ENCODE measurements around the gene FADS2.
"Not testable (repeated sequence)": the region's sequence is repeated elsewhere in the genome, so short reads cannot be mapped to it uniquely, and the experiment has no call there.

The FADS2 gene

DNA sequence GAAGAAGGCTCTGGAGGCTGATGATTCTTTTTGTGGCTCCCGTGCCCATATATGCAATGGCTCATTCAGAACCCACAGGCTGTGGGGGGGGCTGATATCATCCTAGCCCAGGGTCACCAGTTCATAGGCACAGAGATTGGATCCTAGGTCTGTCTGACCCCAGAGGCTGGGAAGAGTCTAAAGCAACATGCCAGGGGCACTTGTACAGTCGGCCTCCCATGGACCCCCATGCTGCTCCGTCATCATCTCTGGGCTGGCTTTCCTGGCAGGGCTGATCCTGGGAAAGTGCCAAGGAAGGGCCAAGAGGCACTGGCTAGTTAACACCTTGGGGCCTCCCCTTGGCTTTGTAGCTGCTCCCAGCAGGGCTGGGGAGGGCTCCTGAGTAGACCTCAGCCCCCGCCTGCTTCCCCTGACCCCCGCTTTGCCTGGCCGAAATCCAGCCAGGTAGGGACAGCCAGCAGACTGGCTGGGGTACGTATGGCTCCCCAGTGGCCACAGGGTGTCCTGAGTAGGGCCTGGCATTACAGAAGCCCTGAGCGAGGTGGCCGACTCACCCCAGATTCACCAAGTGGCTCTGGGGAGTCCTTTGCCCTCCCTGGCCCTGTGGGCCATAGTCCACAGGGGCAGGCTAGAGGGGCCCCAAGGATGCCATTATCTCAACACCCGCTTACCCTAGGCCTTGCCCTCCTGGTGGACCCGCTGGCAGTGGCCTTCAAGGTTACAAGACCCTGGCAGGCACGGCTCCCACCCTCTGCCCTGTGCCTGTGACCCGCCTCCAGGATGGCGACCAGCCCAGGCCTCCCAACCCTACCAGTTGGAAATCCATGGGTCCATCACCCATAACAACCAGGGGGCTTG is 40.7 kb downstream of the FADS2 start:
- DNase-seq (ENCODE audit: low read depth in 3 of 3), result no peak

DNA sequence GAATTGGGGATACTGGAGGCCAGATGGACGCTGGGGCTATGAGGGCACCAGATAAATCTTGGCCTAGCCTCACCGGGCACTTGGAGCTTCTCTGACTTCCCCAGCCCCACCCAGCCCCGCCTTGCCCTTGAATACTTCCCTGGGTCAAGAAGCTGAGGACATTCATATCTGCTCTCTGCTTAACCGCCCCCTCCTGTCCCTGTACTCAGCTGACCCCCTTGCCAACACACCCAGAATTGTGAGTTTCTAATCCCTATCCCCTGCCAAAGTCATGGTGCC is 41.3 kb downstream of the FADS2 start:
- DNase-seq (ENCODE audit: low read depth in 3 of 3), result no peak

DNA sequence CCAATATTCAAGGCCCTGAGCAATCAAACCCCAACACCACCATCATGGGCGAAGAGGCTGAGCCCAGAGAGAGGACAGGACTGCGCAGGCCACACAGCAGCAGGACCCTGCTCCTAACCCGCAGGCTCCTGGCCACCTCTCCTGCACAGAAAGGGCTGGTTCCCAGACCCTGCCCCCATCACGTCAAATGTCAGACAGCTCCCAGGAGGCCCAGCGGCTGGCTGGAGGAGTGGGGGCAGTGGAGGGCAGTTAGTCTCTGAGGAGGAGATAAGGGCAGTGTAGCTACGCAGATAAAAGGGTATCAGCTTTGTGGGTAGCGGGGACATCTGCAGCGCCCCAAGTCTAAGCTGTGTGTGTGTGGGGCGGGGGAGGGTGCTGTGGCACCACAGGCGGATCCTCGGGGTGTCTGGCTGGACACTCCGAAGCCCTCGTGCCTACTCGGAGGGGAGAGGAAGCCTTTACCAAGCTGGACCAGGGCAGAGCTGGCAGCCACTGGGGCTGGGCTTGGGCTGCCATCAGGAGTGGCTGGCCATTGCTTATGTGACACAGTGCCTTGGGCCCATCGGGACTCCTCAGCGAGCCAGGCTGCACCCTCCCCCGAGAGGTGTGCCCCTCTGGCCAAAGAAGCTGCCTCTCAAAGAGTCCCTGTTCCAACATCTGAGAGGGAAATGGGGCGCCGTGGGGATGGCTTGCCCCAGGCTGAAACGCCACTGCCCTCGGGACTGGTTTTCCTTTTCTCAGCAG is 41.8 kb downstream of the FADS2 start:
- no peak for DNase-seq (ENCODE audit: low read depth in 3 of 3)

DNA sequence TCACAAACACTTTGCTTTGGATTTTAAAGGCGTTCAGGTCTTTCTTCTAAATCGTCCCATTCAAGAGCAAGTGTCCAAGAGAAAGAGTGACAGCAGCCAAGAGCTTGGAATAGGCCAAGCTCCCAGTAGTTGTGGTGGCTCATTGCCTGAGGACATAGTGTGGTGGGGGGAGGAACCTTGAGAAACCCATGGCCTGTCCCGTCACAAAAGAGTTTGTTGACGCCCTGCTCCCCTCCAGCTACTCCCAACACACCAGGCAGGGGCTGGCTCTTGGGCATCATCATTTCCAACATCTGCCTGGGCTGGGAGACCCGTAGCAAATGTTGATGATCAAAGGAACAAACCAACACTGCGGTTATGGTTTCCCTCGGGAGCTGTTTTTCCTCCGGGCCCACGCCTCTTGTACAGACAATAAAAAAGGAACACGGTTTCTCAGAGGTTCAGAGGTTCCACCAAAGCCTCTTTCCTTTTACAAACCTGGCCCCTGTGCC is 42.5 kb downstream of the FADS2 start:
- DNase-seq (ENCODE audit: low read depth in 3 of 3), result no peak

DNA sequence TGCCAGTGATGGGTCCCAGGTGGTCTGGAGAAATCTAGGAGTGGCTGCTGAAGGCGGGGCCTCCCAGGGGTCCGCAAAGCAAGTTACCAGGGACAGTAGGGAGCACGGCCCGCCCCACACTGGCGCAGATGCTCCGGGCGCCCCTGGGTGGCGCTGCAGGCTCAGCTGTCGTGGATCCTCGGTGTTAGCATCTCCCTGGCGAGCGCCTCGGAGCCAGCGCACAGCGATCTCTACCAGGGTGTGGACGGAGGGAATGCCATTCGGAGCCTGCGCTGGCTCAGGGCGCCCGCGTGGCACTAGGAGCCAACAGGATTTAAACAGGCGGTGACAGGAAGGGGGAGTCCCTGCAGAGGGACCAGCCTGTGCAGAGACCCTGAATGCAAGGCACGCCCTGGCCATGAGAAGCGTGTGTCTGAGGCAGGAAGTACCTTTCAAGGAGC is 43.1 kb downstream of the FADS2 start:
- peak; percentile 15 to 44 (median 28) for DNase-seq (ENCODE audit: low read depth in 3 of 3)

DNA sequence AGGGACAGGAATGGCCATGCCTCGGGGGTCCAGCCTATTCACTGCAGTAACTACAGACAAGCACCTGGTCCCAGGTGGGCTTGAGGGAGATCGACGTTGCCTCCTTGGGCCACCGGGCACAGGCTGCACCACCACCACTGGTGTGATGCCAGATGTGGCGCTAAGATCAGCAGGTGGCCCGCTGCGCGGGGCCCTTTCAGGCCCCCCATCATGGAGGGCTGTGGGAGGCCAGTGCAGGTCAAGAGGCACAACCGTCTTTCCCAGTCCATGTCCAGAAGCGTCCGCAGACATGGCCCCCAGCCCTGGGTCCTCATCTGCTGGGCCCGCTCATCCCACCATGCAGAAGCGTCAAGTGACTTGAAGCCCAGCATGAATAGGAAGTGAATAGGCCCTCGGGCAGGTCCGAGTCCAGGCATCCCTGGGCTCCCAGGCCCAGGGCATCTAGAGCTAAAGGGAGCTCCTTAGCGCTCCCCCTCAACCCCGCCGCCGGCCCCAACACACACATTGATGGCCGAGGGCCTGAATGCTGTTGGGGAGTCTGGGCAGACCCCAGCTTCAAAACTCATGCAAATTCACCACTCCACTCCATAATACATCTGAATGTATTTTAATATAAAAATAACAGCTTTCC is 45.0 kb downstream of the FADS2 start:
- DNase-seq (ENCODE audit: low read depth in 3 of 3), result no peak

DNA sequence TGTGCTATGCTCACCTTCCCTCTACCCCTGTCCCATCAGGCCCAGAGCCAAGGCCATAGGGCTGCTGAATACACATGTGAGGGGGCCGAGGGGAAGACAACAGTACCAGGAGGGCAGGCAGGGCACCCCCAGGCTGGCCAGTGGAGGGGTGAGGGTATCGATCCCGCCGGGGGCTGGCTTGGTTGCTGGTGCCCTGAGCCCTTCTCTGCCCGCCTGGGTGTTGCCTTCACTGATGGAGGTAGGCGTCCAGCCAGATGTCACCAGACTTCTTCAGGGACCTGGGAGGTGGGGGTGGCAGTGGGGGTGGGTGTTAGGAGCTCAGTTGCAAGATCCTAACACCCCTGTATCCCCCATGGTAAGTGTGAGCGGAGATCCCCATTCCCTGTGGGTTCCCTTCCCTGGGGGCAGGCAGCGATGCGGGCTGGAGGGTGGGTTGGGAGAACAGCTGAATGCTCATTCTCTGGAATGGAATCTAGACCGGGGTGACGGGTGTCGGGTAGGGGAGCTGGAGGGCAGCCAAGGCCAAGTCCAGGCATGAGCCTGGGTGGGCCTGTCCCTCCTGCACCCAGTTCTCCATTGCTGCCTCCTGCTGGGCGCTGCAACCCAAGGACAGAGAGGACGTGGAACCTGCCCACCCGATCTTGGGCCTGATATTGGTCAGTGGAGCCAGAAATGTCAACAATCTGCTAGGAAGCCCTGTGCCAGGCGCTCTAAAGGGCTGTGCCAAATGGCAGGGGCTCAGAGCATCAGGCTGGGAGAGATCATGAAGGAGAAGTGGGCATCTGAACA is 45.7 kb downstream of the FADS2 start:
- no peak for DNase-seq (ENCODE audit: low read depth in 3 of 3)

DNA sequence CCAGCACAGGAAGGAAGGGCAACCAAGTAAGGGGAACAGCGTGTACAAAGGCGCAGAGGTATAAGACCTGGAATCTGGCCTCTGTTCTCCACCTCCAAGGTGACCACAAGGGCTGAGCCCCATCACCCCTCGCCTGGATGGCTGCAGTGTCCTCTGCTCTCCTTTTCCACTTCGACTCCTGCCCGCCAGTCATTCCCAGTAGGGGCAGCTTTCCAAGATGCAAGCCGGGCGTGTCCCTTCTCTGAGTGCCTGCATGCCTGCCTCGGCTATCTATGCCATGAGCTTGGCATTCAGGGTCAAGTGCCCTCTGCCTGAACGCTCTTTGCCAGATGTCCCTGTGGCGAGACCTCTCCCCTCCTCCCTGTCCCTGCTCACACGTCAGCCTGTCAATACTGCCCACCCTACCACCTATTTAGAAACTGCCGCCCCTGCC is 46.3 kb downstream of the FADS2 start:
- no peak for DNase-seq (ENCODE audit: low read depth in 3 of 3)

DNA sequence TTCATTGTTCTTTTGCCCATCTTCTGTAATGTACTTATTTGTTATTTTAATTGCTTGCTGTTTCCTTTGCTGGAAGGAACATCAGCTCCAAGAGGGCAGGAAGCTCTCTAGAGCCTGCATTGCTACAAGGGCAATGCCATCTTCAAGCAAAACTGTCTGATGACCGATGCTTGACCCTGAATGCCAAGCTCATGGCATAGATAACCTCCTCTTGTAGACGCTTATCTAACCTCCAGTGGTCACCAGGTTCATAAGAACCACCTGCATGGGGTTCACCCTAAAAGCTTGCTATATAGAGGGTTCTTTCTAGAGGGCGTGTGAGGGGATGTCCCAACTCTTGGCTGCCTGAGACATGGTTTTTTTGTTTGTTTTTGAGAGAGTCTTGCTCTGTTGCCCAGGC is 46.8 kb downstream of the FADS2 start:
- no peak for DNase-seq (ENCODE audit: low read depth in 3 of 3)

DNA sequence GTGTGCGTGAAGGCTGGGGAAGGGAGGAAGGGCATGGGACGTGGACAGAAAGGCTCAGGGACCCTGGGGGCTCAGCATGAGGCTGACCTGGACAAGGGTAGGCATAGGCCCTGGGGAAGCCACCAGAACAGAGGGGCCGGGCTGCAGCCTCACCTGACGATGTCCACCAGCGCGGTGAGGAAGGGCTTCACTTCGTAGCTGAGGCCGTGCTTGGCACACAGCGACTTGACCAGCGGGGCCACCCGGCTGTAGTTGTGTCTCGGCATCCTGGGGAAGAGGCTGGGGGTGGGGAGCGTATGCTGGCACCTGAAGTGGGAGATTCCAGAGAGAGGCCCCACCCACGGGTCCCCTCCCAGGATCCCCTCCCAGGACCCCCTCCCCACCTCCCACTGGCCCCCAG is 47.6 kb downstream of the FADS2 start:
- no peak for DNase-seq (ENCODE audit: low read depth in 3 of 3)

DNA sequence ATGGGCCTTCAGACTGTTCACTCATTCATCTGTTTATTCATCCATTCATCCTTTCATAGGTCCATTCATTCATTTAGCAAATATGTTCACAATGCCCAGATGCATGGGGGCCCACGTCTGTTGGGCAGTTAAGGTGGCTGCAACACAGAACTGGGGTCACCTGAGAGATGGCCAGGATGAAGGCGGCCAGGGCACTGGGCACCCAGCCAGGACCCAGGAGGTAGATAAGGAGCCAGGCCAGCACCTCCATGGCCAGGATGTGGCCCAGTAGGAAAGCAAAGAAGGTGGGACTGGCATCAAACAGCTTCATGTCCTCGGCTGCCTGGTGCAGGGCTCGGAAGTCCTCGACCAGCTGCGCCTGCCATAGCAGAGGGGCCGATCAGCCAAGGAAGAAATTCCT is 51.1 kb downstream of the FADS2 start:
- DNase-seq (ENCODE audit: low read depth in 3 of 3), result no peak

DNA sequence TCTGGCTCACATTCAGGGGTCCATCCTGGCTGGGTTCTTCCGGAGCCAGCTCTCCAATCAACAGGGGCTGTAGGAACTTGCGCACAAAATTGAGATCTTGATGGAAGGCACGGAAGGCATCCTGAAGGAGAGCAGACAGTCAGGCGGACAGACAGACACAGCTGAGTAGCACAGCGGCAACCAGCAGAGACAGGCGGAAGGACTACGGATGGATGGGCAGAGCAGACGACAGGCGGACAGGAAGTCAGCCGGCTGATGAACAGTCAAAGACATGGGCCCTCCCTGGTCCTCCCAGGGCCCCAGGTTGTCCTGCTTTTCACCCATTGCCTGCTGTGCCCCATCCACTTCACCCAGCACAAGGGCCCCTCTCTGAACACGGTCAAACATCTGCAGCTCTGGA is 51.9 kb downstream of the FADS2 start:
- DNase-seq (ENCODE audit: low read depth in 3 of 3), result no peak

DNA sequence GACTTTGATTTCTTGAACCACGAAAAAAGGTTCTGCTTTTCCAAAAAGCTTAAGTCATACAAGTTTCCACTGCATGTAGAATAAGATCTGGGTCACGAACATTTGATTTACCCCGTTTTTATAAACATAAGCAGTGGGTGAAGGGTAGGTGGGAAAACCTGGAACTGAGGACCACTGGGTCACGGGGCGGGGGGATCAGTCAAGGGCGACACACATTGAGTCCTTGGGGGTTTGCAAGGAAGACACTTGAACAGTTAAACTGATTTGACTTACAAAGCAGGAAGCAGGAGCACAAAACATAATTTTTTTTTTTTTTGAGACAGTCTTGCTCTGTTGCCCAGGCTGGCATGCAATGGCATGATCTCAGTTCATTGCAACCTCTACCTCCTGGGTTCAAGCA is 52.4 kb downstream of the FADS2 start:
- no peak for DNase-seq (ENCODE audit: low read depth in 3 of 3)

DNA sequence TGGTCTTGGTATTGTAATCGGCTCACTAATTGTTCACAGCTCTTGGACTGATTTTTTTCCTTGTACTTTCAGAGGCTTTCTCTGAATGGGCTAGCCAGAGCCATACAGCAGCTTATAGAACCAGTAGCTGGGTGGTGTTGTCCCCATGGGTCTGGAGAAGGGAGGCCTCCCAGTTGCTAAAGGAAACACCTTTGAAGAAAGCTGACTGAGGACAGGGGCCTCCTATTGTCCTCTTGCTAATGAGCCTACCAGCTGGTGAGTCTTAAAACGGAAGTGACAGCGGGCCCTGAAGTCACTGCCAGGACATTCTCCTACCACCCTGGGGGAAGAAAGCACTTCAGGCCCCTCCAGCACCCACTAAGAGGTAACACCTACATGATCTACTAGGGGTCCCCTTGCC is 53.3 kb downstream of the FADS2 start:
- no peak for DNase-seq (ENCODE audit: low read depth in 3 of 3)

DNA sequence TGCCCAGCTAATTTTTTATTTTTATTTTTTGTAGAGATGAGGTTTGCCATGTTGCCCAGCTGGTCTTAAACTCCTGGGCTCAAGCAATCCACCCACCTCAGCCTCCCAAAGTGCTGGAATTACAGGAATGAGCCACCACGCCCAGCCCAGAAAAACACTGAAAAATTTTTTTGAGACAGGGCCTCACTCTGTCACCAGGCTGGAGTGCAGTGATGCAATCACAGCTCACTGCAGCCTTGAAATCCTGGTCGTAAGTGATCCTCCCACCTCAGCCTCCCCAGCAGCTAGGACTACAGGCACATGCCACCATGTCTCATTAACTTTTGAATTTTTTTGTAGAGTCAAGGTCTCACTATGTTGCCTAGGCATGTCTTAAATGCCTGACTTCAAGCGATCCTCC is 54.2 kb downstream of the FADS2 start:
- DNase-seq (ENCODE audit: low read depth in 3 of 3), result not testable (repeated sequence)

DNA sequence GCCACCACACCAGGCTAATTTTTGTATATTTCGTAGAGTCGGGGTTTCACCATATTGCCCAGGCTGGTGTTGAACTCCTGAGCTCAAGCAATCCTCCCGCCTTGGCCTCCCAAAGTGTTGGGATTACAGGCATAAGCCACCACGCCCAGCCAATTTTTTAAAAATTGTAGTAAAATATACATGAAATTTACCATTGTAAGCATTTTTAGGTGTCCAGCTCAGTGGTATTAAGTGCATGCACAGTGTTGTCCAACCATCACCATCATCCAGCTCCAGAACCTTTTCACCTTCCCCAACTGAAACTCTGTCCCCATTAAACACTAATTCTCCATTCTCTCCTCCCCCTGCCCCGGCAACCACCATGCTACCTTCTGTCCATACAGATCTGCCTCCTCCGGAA is 54.8 kb downstream of the FADS2 start:
- no peak for DNase-seq (ENCODE audit: low read depth in 3 of 3)

DNA sequence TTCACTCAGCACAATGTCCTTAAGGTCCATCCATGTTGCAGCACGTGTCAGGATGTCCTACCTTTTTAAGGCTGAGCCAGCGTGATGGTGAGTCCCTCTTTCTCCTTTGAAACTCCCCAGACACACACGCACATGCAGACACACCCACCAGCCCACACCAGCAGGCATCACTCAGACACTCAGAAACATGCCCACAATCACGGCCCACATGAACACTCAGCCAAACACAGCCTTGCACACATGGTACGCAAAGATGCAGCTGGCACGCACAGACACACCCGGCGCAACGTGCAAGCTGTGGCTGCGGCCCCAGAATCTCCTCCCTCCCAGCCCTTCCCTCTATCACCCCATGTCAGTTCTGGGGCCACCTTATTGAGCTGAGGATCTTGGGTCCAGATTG is 55.2 kb downstream of the FADS2 start:
- DNase-seq (ENCODE audit: low read depth in 3 of 3), result no peak

DNA sequence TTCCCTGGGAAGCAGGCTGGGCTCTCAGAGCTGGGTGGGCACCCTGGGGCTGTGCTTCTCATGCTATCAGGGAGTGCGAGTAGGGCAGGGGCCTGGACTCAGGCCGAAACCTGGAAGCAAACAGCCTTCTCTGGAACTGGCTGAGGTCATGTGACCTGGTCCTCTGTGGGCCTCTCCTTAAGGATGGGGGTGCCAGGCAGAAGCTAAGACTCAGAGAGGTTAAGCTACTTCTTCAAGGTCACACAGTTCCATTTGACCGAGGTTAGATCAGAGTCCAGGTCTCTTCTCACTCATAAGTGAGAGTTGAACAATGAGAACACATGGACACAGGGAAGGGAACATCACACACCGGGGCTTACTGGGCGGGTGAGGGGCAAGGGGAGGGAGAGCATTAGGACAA is 55.8 kb downstream of the FADS2 start:
- DNase-seq (ENCODE audit: low read depth in 3 of 3), result no peak

DNA sequence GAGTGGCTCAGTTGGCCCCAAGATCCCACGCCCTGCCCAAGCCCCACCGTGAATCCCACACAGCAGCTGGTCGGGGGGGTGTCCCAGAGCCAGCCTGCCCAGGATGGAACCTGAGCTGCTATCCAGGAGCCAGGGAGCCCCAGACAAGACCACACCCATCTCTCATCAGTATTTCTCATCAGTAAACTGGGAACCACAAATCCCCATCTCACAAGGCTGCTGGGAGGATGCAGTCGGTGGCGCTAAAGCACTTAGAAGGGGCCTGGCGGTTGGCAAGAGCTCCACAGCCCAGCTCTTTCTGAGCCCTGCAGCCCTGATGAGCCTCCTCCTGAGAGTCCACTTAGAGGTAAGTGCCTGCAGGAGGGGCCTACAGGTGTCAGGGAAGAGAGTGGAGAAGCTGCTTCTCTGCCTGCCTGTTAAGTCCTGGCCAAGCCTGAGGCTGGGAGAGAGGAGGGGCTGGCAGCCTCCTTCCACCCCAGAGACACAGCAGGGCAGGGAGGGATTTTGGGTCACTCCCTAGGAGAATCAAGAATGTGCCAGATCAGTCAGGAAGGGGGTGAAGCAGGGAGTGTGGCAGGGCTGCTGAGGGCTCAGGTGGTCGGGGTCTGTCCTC is 57.2 kb downstream of the FADS2 start:
- no peak for DNase-seq (ENCODE audit: low read depth in 3 of 3)

DNA sequence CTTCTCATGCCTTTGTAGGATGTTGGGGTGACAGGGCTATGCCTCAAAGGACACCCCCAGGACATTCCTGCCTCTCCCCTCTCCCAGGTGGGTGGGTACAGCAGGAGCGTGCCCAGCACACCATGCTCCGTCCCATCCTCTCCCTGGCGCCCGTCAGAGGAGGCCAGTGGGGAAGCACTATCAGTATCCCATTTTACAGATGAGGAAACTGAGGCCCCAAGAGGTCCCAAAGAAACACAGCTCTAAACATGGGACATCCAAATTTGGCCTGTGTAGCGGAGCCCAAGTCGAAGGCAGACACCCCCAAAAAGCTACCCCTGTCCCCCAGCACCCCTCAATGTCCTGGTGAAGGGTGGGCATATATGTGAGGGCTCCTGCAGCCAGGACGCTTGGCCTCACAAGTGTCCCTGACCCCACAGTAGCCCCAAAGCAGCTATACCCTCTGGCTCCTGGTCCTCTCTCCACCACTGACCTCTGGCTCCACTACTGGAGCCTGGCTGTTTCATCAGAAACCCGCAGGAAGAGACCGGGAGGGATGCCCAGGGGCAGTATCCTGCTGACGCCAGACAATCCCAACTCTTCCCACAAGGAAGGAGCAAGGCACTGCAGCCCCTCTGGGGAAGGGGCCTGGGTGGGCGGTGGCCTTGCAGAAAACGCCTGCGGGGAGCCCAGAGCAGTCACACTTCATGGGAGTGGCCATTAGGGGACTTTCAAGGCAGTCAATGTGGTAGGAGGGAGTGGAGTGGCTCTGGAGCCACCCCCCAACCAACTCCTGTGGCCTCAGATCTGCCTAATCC is 57.9 kb downstream of the FADS2 start:
- DNase-seq (ENCODE audit: low read depth in 3 of 3), result no peak

DNA sequence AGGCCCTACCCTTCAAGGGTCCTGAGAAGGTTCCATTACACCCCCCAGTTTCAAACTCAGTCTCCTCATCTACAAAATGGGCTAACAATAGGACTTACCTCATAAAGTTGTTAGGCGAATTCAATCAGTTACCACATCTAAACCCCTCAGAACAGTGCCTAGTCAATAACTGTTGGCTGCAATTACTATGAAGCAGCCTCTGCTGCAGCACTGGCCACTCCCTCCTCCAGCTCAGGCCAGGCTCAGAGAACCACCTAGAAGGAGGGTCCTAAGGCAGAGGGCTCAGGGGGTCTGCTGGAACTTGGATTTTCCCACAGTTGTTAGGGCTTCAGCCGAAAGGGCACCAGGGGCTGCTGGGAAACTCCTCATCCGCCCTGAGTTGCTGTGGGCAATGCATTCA is 58.5 kb downstream of the FADS2 start:
- no peak for DNase-seq (ENCODE audit: low read depth in 3 of 3)

All from stimulated activated CD4-positive, alpha-beta T cell treated with anti-CD3 and anti-CD28 coated beads, TNF-alpha, amount 100 ng/mL, for 4 hours (primary cell).